ENCODE data around the gene MRPL18.
"Not testable (repeated sequence)": the region's sequence is repeated elsewhere in the genome, so short reads cannot be mapped to it uniquely, and the experiment has no call there.

The MRPL18 gene

GRCh38 chr6:159808647-159809046 lies 18.4 kb downstream of the MRPL18 start:
- Histone ChIP-seq H3K4me1 (ENCODE audit: insufficient read depth, low read length) (no peaks in the 10 kb centered on the region), H3K9ac (ENCODE audit: low read depth, low read length) (no peak overlapping the region), H3K4me3 (ENCODE audit: low read depth in 1 of 2, low read length in 2 of 2) (no peak overlapping the region), H2AFZ (ENCODE audit: low read depth, low read length) (no peak overlapping the region), H3K79me2 (ENCODE audit: insufficient read depth, low read length) (no peaks in the 10 kb centered on the region), H3K4me2 (ENCODE audit: insufficient read depth, low read length) (no peak overlapping the region), H3K36me3 (ENCODE audit: insufficient read depth, low read length) (no peaks in the 10 kb centered on the region), H3K9me3 (ENCODE audit: insufficient read depth, low read length, severe bottlenecking) (no peaks in the 10 kb centered on the region), H4K20me1 (ENCODE audit: insufficient read depth, low read length) (no peaks in the 10 kb centered on the region), H3K27me3 (ENCODE audit: insufficient read depth, low read length, poor library complexity) (no peaks in the 10 kb centered on the region), H3K27ac (ENCODE audit: low read length) (no peak overlapping the region)
- no peak for DNase-seq
- TF ChIP-seq CTCF (IDR thresholded peaks at IDR 0.05; ENCODE audit: borderline replicate concordance, extremely low read depth, low read length, poor library complexity, severe bottlenecking) (no peak), EZH2 (IDR thresholded peaks at IDR 0.05; ENCODE audit: borderline replicate concordance, low read depth, low read length, severe bottlenecking) (no peak)
- ATAC-seq (ENCODE audit: insufficient read depth, low read depth), result no peak

GRCh38 chr6:159809149-159809548 lies 18.9 kb downstream of the MRPL18 start:
- Histone ChIP-seq H3K4me2 (ENCODE audit: insufficient read depth, low read length) (no peak overlapping the region), H2AFZ (ENCODE audit: low read depth, low read length) (no peak overlapping the region), H3K79me2 (ENCODE audit: insufficient read depth, low read length) (no peaks in the 10 kb centered on the region), H4K20me1 (ENCODE audit: insufficient read depth, low read length) (no peaks in the 10 kb centered on the region), H3K27me3 (ENCODE audit: insufficient read depth, low read length, poor library complexity) (no peaks in the 10 kb centered on the region), H3K9me3 (ENCODE audit: insufficient read depth, low read length, severe bottlenecking) (no peaks in the 10 kb centered on the region), H3K36me3 (ENCODE audit: insufficient read depth, low read length) (no peaks in the 10 kb centered on the region), H3K27ac (ENCODE audit: low read length) (no peak overlapping the region), H3K4me1 (ENCODE audit: insufficient read depth, low read length) (no peaks in the 10 kb centered on the region), H3K4me3 (ENCODE audit: low read depth in 1 of 2, low read length in 2 of 2) (no peak overlapping the region), H3K9ac (ENCODE audit: low read depth, low read length) (no peak overlapping the region)
- no peak for ATAC-seq (ENCODE audit: insufficient read depth, low read depth)
- DNase-seq, result no peak
- TF ChIP-seq CTCF (IDR thresholded peaks at IDR 0.05; ENCODE audit: borderline replicate concordance, extremely low read depth, low read length, poor library complexity, severe bottlenecking) (no peak), EZH2 (IDR thresholded peaks at IDR 0.05; ENCODE audit: borderline replicate concordance, low read depth, low read length, severe bottlenecking) (no peak)

GRCh38 chr6:159813781-159814180 lies 23.5 kb downstream of the MRPL18 start:
- H3K4me3 ChIP-seq (ENCODE audit: low read depth in 1 of 2, low read length in 2 of 2), result no peak overlapping the region
- DNase-seq, result no peak
- H3K27ac ChIP-seq (ENCODE audit: low read length), result no peak overlapping the region
- H2AFZ ChIP-seq (ENCODE audit: low read depth, low read length), result no peak overlapping the region
- H3K27me3 ChIP-seq (ENCODE audit: insufficient read depth, low read length, poor library complexity), result no peaks in the 10 kb centered on the region
- H3K4me1 ChIP-seq (ENCODE audit: insufficient read depth, low read length), result peaks cover 6% of the 10 kb centered on the region
- TF ChIP-seq EZH2 (IDR thresholded peaks at IDR 0.05; ENCODE audit: borderline replicate concordance, low read depth, low read length, severe bottlenecking) (no peak), CTCF (IDR thresholded peaks at IDR 0.05; ENCODE audit: borderline replicate concordance, extremely low read depth, low read length, poor library complexity, severe bottlenecking) (no peak)
- no peaks in the 10 kb centered on the region for H3K79me2 ChIP-seq (ENCODE audit: insufficient read depth, low read length)
- H3K9me3 ChIP-seq (ENCODE audit: insufficient read depth, low read length, severe bottlenecking), result no peaks in the 10 kb centered on the region
- ATAC-seq (ENCODE audit: insufficient read depth, low read depth), result no peak
- no peak overlapping the region for H3K9ac ChIP-seq (ENCODE audit: low read depth, low read length)
- H3K36me3 ChIP-seq (ENCODE audit: insufficient read depth, low read length), result no peaks in the 10 kb centered on the region
- no peaks in the 10 kb centered on the region for H4K20me1 ChIP-seq (ENCODE audit: insufficient read depth, low read length)
- no peak overlapping the region for H3K4me2 ChIP-seq (ENCODE audit: insufficient read depth, low read length)

GRCh38 chr6:159815410-159815809 lies 25.1 kb downstream of the MRPL18 start:
- TF ChIP-seq CTCF (IDR thresholded peaks at IDR 0.05; ENCODE audit: borderline replicate concordance, extremely low read depth, low read length, poor library complexity, severe bottlenecking) (no peak), EZH2 (IDR thresholded peaks at IDR 0.05; ENCODE audit: borderline replicate concordance, low read depth, low read length, severe bottlenecking) (no peak)
- Histone ChIP-seq H3K27me3 (ENCODE audit: insufficient read depth, low read length, poor library complexity) (no peaks in the 10 kb centered on the region), H3K27ac (ENCODE audit: low read length) (no peak overlapping the region)

GRCh38 chr6:159816775-159817174 lies 26.5 kb downstream of the MRPL18 start:
- H3K4me1 ChIP-seq (ENCODE audit: insufficient read depth, low read length), result peaks cover 36% of the 10 kb centered on the region
- not testable (repeated sequence) for H3K79me2 ChIP-seq (ENCODE audit: insufficient read depth, low read length); H3K36me3 ChIP-seq (ENCODE audit: insufficient read depth, low read length); H4K20me1 ChIP-seq (ENCODE audit: insufficient read depth, low read length); H3K27me3 ChIP-seq (ENCODE audit: insufficient read depth, low read length, poor library complexity); ATAC-seq (ENCODE audit: insufficient read depth, low read depth); H3K4me2 ChIP-seq (ENCODE audit: insufficient read depth, low read length); H3K9ac ChIP-seq (ENCODE audit: low read depth, low read length); H3K27ac ChIP-seq (ENCODE audit: low read length); DNase-seq; H3K4me3 ChIP-seq (ENCODE audit: low read depth in 1 of 2, low read length in 2 of 2); H3K9me3 ChIP-seq (ENCODE audit: insufficient read depth, low read length, severe bottlenecking); H2AFZ ChIP-seq (ENCODE audit: low read depth, low read length)

More at GRCh38 chr6:159815410-159815809, 25.1 kb downstream of the MRPL18 start:
- Histone ChIP-seq H4K20me1 (ENCODE audit: insufficient read depth, low read length) (no peaks in the 10 kb centered on the region), H3K79me2 (ENCODE audit: insufficient read depth, low read length) (no peaks in the 10 kb centered on the region), H3K4me1 (ENCODE audit: insufficient read depth, low read length) (peaks cover 23% of the 10 kb centered on the region), H3K4me3 (ENCODE audit: low read depth in 1 of 2, low read length in 2 of 2) (no peak overlapping the region), H3K9ac (ENCODE audit: low read depth, low read length) (no peak overlapping the region), H3K36me3 (ENCODE audit: insufficient read depth, low read length) (no peaks in the 10 kb centered on the region), H3K9me3 (ENCODE audit: insufficient read depth, low read length, severe bottlenecking) (no peaks in the 10 kb centered on the region), H2AFZ (ENCODE audit: low read depth, low read length) (no peak overlapping the region), H3K4me2 (ENCODE audit: insufficient read depth, low read length) (no peak overlapping the region)
- DNase-seq (no peak), ATAC-seq (ENCODE audit: insufficient read depth, low read depth) (no peak)

Data from DND-41 (cell line).